Hematopoietic multipotent progenitor cell treated with erythropoietin and hydrocortisone succinate and interleukin-3 and kit ligand, for 15 days (in vitro differentiated cells): Measurements from ENCODE around the gene CALHM6.
"Not testable (repeated sequence)": the region's sequence is repeated elsewhere in the genome, so short reads cannot be mapped to it uniquely, and the experiment has no call there.

Experiments used
- DNase-seq: peaks from one replicate; pipeline ENCODE4 v3.0.0-alpha.2; 2015; ENCODE audit warnings: low spot score

Gene CALHM6

DNA sequence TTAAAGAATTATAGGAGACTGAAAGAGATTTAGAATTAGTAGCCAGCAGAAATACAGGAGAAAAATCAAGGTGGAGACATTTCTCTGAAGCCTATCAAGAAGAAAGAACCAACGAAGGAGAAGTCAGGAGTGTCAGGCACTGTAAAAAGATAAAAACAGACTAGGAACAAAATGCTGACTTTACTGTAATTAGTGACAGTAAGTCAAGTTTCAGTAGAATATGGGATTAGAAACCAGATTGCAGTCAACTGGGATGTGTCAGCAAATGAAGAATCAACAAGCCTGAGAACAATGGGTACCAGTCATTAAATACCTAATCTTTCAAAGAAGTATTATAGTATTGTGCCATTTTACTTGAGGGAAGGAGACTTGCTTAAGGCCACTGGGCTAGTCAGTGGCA lies 21.6 kb downstream of the CALHM6 start:
- DNase-seq: no peak

DNA sequence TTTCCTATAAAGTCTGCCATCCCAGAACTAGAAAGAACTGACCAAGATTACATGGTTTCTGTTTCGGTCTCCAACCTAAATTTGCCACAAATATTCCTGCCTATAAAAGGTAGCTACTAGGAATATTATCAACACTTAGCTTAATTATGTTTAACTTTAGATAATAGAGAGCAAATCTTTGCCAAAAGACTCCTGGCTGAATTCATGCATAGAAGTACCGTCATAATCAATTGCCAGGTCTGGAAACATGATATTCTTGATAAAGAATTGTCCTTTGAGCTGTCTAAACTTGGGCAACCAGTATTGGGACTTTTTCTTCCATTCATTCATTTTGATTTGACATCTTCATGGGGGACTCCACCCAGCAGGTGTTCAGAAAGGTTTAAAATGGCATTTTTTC lies 22.4 kb downstream of the CALHM6 start:
- no peak for DNase-seq

GRCh38 chr6:116485559-116486184 lies 24.5 kb downstream of the CALHM6 start:
- DNase-seq: no peak

GRCh38 chr6:116491610-116492330 lies 30.6 kb downstream of the CALHM6 start:
- DNase-seq: no peak

DNA sequence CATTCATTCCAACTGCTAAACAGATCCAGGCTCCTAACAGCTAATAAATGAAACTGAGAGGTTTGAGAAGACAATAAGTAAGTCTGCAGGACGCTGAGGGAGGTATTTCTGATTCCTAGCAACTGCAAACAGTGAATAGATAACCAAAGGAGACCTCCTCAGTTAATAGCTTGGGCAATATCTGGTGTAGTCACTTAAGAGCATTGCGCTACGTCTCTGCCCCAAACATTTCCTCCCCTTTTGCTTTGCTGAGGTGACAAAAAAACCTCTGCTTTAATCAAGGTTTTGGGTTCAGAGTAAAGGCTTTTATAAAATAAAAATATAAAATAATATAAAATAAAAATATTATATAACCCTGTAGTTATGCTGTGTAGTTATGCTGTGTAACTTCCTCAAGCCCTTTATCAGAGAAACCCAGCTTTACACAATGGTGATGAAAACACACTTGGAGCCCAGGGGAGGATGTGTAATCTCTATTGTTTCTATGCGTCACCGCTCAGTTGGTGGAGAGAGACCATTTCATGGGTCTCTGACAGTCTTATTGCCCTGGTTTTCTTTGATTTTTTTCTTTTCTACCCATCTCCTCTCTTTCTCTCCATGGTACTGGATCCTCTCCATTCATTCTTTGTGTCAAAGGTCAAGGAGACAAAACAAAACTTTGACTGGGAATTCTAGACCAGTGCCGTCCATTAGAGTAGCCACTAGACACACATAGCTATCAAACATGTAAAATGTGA lies 31.3 kb downstream of the CALHM6 start:
- no peak for DNase-seq

DNA sequence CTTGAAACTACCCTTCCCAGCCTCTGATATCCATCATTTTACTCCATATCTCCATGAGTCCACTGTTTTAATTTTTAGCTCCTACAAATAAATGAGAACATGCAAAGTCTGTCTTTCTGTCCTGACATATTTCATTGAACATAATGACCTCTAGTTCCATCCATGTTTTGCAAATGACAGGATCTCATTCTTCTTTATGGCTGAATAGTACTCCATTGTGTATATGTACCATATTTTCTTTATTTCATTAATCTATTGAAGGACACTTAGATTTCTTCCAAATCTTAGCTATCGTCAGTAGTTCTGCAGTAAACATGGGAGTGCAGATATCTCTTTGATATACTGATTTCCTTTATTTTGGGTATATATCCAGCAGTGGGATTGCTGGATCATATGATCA lies 34.0 kb downstream of the CALHM6 start:
- not testable (repeated sequence) for DNase-seq

- no peak for DNase-seq
Observed at GRCh38 chr6:116497113-116497676, 36.0 kb downstream of the CALHM6 start.

- no peak for DNase-seq
Observed at GRCh38 chr6:116500969-116501433, 39.8 kb downstream of the CALHM6 start.

DNA sequence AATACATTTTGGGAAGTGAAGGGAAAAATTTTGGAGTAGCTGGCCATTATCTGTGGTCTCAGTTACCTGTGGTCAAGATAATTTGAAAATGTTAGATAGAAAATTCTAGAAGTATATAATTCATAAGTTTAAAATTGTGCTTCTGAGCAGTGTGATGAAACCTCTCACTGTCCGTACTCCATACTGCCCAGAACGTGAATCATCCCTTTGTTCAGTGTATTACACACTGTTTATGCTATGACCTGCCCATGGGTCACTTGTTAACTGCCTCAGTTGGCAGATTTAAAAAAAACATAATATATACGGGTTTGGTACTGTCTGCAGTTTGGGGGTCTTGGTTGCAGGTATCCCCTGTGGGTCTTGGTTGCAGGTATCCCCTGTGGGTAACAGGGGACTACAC lies 46.1 kb downstream of the CALHM6 start:
- no peak for DNase-seq

DNA sequence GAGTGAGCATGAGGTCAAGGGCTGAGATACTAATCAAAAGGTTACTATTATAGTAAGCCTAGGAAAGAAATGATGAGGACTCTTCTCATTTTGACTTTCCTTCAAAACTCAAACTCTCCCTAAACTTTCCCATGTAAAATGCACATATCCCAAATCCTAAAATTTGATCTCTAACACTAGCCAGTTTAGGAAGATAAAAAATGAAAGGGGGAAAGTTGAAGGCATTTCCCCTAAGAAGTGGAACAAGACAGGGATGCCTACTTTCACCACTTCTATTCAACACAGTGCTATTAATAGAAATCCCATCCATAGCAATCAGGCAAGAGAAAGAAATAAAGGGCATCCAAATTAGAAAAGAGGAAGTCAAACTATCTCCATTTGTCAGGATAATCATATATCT lies 47.4 kb downstream of the CALHM6 start:
- no peak for DNase-seq

DNA sequence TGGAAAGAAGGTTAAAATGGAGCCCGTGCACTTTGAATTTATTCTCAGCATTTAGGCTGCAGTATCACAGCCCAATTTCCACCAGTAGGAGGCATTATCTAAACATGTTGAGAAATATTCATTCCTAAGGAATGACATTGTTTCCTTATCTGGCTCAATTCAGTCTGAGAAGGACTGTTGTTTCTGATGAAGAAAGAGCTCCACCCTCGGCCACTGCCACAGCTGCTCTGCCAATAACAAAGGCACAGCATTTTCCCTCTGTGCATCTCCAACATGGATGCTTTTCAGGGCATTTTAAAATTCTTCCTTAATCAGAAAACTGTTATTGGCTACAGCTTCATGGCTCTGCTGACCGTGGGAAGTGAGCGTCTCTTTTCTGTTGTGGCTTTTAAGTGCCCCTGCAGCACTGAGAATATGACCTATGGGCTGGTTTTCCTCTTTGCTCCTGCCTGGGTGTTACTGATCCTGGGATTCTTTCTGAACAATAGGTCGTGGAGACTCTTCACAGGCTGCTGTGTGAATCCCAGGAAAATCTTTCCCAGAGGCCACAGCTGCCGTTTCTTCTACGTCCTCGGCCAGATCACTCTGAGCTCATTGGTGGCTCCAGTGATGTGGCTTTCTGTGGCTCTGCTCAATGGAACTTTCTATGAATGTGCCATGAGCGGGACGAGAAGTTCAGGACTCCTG lies 50.4 kb downstream of the CALHM6 start, which contains the start of gene CALHM5:
CALHM5 (plus strand) TSS at position 216 of the 687 bp plus-strand sequence; CDS start at position 274, 58 bp downstream.
- DNase-seq: no peak

GRCh38 chr6:116512111-116512559 lies 51.0 kb downstream of the CALHM6 start:
- DNase-seq: no peak

- no peak for DNase-seq
Observed at GRCh38 chr6:116512734-116513133, 51.6 kb downstream of the CALHM6 start.
